ENCODE data around the gene MRGPRE.

The MRGPRE gene

GRCh38 chr11:3225826-3226750 is 6.1 kb downstream of the MRGPRE start:
- no peak for DNase-seq

GRCh38 chr11:3225159-3225758 is 7.0 kb downstream of the MRGPRE start:
- DNase-seq: no peak

- no peak for DNase-seq
These were observed 7.7 kb downstream of the MRGPRE start for GRCh38 chr11:3224401-3225057.

- no peak for DNase-seq
These were observed 8.3 kb downstream of the MRGPRE start for GRCh38 chr11:3223932-3224381.

GRCh38 chr11:3222941-3223915 is 9.0 kb downstream of the MRGPRE start:
- DNase-seq: no peak

DNA sequence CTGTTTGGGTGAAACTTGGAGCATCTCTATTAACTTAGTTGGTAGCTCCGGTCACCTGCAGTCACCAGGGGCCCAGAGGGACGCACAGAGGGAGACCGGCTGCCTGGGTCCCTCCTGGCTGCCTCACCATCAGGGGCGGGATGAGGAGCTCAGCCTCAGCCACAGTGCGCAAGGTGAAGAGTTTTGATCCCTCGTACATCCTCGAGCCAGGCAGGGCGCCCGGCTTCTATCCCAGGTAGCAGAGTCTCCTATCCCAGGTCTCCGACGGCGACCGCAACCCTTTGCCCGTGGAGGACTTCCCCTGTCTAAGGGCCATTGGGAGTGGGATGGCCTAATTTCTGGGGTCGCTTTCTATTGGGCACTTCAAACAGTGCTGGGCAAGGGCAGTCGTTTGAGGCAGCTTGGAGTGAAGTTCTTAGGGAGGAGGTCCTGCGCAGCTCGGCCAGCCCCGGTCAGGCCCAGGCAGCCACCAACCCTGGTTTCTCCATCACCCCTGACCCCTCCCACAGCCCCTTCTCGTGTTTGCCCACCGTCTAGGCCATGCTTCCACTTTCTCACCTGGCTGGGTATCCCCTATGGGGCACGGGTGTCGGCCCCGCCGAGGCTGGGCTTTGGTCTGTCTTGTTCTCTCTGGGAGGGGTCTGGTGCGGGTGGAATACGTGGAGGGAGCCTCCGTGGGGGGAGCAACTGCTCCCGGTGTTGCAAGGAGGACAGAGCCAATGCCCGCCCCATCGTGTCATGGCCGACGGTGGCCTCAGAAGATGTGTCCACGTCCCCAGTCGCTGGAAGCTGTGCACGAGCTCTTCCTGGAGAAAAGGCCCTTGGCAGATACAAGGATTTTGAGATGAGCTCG is 10.0 kb downstream of the MRGPRE start:
- no peak for DNase-seq

GRCh38 chr11:3221408-3222002 is 10.7 kb downstream of the MRGPRE start:
- no peak for DNase-seq

DNA sequence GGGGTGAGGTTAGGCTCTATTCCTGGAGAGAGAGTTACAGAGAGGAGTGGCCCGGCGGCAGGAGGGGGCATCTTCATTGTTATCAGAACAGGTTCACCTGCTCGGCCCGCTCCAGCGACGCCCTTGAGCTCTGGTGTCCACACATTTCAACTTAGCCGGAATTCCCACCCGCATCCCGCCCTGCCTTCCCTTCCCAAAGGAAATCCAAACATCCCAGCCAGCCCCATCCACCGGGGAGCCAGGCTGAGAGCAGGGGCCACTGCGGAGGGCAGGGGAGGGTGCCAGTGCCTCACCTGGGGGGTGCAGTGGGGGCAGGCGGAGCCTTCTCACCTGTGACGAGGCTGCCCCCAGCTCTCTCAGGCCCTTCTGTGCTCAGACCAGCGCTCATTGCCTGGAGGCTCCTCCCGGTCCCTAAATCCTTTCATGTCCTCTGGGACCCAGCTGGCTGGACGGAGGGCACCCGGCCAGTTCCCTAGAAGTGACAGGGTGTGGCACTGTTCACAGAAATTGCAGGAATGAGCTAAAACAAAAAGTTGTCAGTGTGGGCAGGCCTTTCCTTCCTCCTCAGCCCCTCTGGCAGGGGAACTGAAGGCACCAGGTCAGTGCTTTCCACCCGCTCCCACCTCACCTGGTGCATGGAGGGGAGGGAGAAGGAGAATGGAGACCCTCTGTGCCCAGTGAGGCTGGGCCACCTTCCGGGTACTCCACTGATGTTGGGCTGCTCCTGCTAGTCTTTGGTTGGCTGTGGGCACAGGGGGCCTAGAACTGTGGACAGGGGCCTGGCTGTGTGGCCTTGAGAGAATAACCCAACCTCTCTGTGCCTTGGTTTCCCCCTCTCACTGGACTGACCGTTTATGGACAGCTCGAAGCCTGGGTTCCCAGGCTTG is 11.5 kb downstream of the MRGPRE start:
- no peak for DNase-seq

- DNase-seq: no peak
These were observed 12.1 kb downstream of the MRGPRE start for GRCh38 chr11:3220101-3220500.

GRCh38 chr11:3219281-3219892 is 12.8 kb downstream of the MRGPRE start:
- no peak for DNase-seq

DNA sequence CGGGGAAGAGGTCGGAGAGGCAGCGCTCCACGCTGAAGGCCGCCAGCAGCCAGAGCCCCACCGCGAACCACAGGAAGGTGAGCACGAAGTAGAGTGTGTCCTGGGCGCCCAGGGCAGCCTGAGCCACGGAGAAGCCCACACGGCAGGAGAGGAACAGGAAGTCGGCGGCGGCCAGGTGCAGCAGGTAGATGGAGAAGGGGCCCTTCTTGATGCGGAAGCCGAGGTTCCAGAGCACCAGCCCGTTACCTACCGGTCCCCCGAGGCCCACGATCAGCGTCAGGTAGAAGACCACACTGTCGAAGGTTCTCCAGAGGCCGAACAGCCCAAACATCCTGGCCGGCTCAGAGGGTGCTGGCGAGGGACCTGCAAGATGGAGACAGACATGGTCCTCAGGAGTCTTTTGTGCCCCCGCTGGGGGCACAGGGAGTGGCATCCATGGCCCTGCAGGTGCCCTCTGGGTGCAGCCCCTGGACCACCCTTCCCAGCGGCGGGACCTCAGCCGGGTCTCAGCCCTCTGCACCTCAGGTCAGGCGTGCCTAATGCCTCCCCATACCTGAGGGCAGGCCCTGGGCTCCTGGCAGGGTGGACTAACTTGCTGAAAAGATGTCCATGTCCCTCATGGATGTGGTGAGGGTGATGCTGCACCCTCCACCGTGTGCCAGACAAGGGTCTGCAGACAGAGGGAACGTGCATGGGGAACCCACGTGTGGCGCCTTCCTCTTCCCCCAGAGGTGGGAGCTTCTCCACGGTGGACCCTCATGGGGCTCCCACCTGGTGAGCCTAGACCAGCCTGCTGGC is 13.5 kb downstream of the MRGPRE start, which contains the start of gene MRGPRG:
Gene MRGPRG, minus strand, starts transcription at position 331 of the 798 bp plus-strand sequence. Its CDS starts 0 bp downstream, at position 331.
- no peak for DNase-seq

DNA sequence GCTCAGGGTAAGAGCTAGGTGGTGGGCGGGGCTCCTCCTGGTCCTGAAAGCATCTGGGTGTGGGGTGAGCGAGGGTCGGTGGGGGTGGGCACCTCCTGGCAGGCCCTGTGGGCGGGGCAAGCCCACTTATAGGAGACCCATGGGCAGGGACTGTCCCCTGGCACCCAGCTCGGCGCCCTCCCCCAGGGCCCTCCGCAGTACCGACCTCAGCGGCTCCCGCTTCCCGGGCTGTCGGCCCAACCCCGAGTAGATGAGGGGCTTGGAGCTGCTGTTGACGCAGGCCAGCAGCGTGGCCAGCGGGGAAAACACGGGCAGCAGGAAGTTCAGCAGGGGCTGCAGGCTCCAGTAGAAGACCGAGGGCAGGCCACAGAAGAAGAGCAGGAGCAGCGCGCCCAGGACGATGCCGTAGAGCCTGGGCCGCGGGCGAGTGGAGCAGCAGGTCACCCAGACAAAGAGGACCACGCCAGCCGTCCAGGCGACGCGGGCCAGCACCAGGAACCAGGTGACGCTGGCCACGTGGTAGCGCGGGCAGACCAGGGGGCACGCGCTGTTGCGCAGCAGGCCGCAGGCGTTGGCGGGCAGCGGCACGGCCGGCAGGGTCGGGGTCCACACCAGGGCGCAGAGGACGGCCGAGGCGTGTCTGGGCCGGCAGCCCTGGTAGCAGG is 14.3 kb downstream of the MRGPRE start:
- DNase-seq: no peak

DNA sequence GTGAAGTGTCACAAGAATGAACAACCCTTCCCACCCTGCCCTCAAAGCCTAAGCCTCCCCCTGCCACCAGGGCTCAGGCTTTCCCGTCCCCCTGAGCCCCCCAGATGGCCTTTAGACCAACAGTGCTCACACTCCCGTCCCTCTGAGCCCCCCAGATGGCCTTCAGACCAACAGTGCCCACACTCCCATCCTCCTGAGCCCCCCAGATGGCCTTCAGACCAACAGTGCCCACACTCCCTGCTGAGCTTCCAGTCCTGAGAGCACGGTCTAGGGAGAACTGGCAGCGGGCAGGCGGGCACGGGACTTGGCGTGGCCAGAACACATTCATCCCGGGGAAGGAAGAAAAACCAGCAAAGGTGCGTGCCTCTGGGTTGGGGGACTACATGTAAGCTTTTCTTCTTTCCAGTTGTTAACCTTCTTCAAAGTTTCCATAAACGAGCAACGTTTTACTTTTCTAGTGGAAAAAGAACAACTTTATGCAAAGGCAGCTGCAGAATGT is 16.1 kb downstream of the MRGPRE start:
- no peak for DNase-seq

GRCh38 chr11:3215346-3216026 is 16.7 kb downstream of the MRGPRE start:
- no peak for DNase-seq

DNA sequence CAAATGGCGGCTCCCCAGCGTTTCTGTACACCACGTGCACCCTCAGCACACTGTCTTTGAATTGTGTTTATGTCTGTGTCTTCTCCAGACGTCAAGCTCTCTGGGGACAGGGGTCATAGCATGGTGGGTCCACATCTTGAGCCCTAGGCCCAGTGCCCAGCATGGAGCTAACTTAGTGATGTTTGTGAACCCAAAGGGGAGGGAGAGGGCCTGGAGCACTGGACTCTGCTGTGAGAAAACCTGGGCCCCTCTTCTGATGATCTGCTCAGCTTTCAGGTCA is 17.9 kb downstream of the MRGPRE start:
- DNase-seq: no peak

DNA sequence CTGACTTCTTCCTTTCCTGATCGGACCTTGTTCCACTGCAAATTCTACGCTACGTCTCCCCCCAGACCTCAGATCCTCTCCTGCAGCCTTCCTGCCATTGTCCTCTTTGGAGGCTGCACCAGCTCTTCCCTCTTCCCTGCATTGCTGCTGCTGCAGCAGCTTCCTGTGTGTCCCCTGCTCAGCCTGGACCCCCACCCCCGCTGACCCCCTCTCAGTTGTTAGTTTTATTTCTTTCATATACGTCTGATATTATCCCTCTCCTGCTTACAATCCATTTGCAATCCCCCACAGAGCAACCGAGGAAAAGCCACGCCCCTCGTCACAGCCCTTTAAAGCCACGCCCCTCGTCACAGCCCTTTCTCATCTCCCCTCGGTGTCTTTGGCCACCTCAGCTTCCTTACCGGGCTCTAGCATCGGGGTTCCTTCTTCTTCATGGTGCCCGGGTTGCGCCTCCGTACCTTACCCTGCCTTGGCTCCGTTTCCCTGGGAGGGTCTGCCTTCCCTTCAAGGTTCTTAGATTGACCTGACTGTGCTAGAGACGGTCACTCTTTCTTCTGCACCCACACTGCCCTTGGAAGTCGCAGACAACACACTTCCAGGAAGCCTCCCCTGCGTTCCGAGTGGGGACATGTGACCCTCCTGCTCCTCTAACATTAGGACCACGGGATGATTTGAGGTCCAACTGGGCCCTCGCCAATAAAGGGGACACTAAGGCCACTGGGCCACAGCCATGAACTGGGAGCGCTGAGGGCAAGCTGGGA is 18.4 kb downstream of the MRGPRE start:
- DNase-seq: no peak

GRCh38 chr11:3208272-3208671 is 23.9 kb downstream of the MRGPRE start:
- DNase-seq: no peak
